ENCODE results near the gene NACA2.
"Not testable (repeated sequence)": the region's sequence is repeated elsewhere in the genome, so short reads cannot be mapped to it uniquely, and the experiment has no call there.

The NACA2 gene

DNA sequence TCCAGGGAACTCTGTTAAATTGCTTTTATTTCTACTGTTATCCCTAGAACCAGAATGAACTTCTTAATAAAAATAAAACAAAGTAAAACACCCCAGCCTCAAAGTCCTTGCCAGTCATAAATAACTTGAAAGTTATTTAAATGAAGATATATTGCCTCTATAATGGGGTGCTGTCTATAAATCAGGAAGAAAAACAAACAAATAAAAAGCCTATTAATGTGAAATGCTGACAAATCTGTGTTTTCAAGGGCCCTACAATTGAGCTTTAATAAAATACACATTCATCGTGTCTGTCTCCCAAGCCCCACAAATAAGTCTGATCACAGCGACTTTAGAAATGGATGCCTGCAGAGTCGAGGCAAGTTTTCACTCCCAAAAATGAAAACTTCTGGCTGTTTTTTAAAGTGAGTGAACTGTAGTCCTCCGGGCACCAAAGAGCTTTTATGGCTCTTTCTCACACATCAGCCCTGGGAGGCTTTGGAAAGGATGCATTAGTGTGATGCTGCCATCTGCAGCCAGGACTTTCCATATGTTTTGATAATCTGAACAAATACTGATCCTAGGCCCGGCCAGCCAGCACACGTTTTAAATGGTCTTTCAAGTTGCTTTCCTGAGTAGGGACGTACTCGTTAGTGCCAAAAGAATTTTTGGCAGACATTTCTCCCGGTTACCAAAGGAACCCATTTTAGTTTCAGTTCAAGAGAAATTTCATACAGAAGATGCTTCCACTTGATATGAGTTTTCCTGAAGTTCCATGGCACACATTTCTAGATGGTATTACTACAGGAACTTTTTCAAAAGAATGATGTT is 16.3 kb downstream of the NACA2 start:
- DNase-seq = peak; percentile 42

DNA sequence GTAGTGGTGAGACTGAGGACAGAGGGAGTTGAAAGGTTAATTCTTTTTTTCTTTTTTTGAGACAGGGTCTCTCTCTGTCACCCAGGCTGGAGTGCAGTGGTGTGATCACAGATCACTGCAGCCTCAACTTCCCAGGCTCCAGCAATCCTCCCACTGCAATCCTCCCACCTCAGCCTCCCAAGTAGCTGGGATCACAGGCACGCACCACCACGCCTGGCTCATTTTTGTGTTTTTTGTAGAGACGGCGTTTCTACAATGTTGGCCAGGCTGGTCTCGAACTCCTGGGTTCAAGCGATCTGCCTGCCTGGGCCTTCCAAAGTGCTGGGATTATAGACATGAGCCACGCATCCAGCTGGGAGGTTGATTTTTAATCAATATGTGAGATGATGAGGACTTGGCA is 18.5 kb downstream of the NACA2 start:
- not testable (repeated sequence) for DNase-seq

DNA sequence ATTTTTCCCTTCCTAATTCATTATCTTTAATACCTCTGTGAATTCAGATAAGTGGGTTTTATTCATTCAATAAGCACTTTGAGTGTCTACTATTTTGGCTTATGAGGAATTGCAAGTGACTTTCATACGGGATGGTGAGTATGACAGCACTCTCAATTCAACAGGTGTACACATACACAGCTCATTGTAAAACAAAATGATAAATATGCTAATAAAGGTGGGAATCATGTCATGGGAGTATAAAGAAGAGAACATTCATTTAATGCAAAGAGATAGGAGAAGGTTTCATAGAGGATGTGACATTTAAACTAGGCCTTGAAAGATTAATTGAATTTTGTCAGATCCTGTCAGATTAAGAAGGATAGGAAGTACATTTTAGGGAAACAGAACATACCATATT is 19.4 kb downstream of the NACA2 start:
- no peak for DNase-seq

DNA sequence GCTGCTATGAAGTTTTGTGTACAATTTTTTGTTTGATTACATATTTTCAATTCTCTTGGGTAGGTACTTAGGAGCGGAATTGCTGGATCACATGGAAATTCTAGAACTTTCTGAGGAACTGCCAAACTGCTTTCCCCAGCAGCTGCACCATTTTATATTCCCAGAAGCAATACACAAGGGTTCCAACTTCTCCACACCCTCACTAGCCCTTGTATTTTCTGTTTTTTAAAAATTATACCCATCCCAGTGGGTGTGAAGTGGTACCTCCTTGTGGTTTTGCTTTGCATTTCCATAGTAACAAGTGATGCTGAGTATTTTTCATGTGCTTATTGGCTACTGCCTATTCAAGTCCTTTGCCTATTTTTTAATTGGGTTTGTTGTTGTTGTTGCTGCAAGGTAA is 20.9 kb downstream of the NACA2 start:
- DNase-seq = no peak

DNA sequence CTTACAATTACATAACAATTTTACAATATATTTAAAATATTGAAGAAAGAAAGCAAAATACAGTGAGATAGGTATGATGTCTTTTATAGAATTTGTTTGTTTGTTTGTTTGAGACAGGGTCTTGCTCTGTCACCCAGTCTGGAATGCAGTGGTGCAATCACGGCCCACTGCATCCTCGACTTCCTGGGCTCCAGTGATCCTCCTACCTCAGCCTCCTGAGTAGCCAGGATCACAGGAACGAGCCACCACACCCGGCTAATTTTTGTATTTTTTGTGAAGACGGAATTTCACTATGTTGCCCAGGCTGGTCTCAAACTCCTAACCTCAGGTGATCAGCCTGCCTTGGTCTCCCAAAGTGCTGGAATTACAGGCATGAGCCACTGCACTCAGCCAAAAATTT is 21.5 kb downstream of the NACA2 start:
- DNase-seq = not testable (repeated sequence)

GRCh38 chr17:61568219-61569072 is 22.6 kb downstream of the NACA2 start:
- no peak for DNase-seq

DNA sequence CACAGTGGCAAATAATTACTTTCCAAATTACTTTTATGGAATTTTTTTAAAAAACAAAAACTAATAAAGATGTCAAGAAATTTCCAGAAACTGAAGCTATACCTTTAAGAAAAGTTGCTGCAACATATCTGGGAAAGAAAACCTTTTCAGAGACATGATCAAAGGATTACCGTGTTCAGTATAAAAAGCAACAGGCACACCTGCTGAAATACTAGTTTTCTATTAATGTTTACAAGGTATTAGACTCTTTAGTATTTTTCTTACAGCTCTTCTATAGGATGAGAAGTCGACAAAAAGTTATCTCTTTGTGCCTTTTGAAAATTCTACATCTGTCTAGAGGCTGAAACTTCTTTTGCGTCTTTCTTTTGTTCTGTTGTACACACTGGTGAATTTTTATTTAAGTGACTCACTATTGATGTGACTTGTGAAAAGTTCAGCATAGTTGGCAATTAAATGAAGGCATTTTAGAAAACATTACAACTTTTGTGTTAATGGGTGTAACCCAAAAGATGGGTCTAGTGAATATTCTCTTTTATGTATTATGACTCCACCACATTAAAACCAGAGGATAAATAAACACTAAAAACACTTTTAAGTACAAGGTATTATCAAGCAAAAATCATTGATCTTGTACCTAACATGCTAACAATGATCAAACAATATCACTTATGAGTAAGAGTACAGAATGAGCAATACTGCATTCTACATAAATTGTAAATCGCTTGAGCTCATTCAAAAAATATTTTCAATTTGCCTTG is 23.8 kb downstream of the NACA2 start:
- no peak for DNase-seq

DNA sequence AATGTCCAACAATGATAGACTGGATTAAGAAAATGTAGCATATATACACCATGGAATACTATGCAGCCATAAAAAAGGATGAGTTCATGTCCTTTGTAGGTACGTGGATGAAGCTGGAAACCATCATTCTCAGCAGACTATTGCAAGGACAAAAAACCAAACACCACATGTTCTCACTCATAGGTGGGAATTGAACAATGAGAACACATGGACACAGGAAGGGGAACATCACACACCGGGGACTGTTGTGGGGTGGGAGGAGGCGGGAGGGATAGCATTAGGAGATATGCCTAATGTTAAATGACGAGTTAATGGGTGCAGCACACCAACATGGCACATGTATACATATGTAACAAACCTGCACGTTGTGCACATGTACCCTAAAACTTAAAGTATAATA is 24.6 kb downstream of the NACA2 start:
- DNase-seq = not testable (repeated sequence)

DNA sequence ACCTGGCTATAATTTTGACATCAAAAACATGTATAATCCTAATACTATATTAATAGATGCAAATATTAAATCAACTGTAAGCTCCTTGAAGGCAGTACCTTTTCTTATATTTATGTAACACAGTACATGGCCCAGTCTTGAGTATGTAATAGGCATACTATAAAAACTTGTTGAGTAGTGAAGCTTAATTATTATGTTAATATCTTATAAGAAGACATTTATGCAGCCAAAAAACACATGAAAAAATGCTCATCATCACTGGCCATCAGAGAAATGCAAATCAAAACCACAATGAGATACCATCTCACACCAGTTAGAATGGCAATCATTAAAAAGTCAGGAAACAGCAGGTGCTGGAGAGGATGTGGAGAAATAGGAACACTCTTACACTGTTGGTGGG is 25.2 kb downstream of the NACA2 start:
- DNase-seq = not testable (repeated sequence)

DNA sequence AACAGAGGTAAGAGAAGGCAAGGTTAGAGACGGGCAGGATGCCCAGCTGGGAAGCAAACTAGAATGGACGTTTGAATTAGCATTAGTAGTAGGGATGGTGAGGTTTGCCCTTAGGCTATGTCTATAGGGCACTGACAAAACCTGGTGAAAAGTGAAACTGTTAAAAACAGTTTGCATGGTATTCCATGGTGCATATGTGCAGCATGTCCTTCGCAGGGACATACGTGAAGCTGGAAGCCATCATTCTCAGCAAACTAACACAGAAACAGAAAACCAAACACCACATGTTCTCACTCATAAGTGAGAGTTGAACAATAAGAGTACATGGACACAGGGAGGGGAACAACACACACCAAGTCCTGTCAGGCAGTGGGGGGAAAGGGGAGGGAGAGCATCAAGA is 25.8 kb downstream of the NACA2 start:
- no peak for DNase-seq

DNA sequence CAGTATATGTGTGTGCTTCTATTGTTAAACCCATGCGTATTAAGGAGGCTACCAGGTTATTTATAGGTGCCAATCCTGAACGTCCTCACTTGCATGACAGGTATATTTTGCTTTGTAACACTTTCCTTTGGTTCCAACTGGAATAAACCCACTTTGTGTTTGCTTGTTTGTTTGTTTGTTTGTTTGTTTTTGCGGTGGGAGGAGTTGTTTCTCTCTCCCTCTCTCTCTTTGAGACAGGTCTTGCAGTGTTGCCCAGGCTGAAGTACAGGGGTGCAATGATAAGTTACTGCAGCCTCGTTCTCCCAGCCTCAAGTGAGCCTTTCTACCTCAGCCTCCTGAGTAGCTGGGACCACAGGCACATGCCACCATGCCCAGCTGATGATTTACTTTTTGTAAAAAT is 28.7 kb downstream of the NACA2 start:
- DNase-seq = no peak

- DNase-seq = no peak
These were observed 29.7 kb downstream of the NACA2 start for GRCh38 chr17:61561354-61561753.

DNA sequence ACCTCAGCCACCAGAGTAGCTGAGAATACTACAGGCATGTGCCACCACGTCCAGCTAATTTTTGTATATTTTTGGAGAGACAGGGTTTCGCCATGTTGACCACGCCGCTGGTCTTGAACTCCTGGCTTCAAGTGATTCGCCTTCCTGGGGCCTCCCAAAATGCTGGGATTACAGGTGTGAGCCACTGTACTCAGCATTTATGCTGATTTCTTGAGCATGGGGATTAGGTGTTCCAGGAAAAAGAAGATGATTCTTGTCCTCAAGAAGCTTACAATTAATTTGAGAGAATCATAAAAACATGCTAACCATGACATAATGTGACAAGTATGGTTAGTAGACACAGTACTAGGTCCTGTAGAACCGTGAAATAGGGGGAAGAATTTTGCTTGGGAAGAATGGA is 30.9 kb downstream of the NACA2 start:
- DNase-seq = no peak

DNA sequence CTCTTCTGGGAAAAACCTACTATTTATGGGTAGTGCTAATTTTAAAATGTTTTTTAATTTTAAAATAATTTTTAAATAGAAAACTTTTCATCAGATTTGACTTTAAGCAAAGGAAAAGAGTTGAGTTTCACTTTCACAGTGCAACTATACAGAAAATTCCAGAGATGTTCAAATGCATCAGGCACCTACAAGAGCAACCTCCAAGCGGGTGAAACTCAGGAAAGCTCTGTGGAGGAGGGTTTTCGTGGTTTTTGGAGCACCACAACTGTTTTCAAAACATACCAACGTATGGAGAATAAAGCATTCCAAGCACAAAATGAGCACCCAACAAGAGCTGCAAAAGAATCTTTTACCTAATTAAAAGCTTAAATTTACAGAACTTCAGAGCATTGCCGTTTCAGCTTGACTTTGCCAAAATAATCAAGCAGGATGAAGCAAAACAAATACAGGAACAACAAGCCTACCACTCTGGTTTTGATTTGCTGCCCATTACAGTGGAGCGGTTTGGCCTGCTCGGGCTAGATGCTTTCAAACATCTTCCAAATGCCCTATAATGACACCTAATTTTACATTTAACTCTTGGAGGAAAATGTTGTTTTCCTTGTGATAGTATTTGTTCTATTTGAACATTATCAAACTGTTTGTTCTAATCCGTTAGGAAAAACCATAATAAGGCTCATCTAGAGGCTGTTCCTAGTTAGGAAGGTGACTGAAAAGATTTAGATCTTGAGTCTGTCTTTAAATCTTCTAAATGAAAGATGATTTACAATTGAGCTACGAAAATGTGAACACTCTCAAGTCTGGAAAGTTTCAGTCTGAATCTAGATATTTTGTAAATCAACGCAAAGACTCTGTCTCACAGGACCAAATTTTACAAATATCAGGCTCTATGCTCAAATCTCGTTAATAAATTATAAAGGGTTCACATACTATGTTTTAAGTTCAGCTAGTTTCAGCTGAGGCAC is 34.5 kb downstream of the NACA2 start:
- no peak for DNase-seq

GRCh38 chr17:61555127-61555566 is 35.9 kb downstream of the NACA2 start:
- DNase-seq = no peak

DNA sequence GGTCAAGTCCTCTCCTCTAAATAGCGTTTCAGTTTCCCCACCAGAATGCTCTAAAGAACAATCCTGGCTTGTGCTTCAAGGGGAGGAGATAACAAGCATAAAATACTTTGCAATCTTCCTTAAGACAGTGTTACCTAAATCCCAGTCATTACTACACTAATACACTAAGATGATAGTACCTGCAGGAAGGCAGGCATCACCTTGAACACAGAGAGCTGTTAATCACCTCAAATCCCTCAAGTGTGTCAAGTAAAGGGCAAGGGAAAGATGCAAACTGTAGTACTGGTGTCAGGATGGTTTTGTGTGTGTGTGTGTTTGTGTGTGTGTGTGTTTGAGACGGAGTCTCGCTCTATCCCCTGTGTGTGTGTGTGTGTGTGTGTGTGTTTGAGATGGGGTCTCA is 36.8 kb downstream of the NACA2 start:
- DNase-seq = no peak

DNA sequence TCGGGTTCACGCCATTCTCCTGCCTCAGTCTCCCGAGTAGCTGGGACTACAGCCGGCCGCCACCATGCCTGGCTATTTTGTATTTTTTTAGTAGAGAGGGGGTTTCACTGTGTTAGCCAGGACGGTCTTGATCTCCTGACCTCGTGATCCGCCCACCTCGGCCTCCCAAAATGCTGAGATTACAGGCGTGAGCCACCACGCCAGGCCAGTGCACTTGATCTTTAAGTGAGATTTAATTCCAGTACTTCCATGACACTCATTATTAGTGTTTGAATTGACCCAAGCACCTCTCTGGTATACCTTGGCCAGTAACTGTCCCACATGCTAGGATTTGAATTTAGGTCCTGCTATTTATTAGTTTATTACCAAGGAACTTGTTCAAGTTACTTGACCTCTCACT is 38.5 kb downstream of the NACA2 start:
- not testable (repeated sequence) for DNase-seq

GRCh38 chr17:61551255-61551742 is 39.7 kb downstream of the NACA2 start:
- DNase-seq = no peak

DNA sequence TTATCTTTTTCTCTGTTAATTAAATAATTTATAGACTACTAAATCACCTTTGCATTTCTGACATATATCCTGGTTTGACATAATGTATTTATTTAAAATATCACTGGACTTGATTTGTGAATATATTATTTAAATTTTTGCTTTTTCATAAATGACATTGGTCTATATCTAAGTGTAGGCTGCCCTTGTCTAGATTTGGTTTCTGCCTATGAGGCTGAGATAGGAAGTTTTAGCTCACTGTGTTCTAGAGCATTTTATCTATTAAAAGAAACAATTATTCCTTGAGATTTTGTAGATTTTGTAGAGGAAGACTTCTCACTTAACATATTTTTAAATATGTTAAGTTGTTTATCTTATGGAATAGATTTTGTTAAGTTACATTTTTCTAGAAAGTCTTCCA is 43.9 kb downstream of the NACA2 start:
- DNase-seq = no peak

GRCh38 chr17:61545335-61545938 is 45.6 kb downstream of the NACA2 start:
- DNase-seq = no peak

DNA sequence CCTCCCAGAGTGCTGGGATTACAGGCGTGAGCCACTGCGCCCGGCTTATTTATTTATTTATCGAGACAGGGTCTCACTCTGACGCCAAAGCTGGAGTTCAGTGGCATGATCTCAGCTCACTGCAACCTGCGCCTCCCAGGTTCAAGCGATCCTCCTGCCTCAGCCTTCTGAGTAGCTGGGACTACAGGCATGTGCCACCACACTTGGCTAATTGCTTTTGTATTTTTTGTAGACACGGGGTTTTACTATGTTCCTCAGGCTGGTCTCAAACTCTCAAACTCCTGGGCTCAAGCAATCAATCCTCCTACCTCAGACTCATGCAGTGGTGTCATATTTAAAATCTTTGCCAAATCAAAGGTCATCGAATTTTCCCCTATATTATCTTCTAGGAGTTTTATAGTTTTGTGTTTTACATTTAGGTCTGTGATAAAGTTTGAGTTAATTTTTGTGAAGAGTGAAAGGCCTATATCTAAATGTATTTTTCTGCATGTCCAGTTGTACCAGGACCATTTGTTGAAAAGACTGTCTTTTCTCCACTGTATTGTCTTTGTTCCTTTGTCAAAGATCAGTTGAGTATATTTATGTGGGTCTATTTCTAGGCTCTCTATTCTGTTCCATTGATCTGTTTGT is 47.1 kb downstream of the NACA2 start:
- DNase-seq = no peak
